GM23338 (cell line): ENCODE data around the gene KBTBD6. TPM values are rescaled to one million over a fixed set of nuclear protein-coding genes. Genes with fewer than 3 reads are reported as not detected.

ENCODE experiments used
- ATAC-seq: fragments of 200-7000 bp; cut with Tn5 transposase; 3 replicates; pipeline ENCODE4 v1.9.1; 2020
- DNase-seq: peaks from one replicate; pipeline ENCODE4 v3.0.0-alpha.2; 2015; ENCODE audit warnings: low spot score
- H2AFZ ChIP-seq: fragments of 200-600 bp; sonication (generic); 2 replicates; pipeline ENCODE4 v1.8.0; 2016; ENCODE audit warnings: antibody characterized with exemption, mild to moderate bottlenecking, moderate library complexity
- H3F3A ChIP-seq: fragments of 200-600 bp; sonication (generic); replicated peaks from 2 replicates; pipeline ENCODE4 v1.8.0; 2017; ENCODE audit warnings: antibody characterized with exemption, mixed run types, low read depth
- H3K27ac ChIP-seq: fragments of 200-600 bp; sonication (generic); 2 replicates; pipeline ENCODE4 v1.6.1; 2016; ENCODE audit warnings: low read depth
- H3K27me3 ChIP-seq: fragments of 200-600 bp; sonication (generic); 2 replicates; pipeline ENCODE4 v1.8.0; 2016; ENCODE audit warnings: mild to moderate bottlenecking, mixed run types, moderate library complexity; ENCODE audit not compliant: insufficient read depth
- H3K36me3 ChIP-seq: fragments of 200-600 bp; sonication (generic); 2 replicates; pipeline ENCODE4 v1.8.0; 2016; ENCODE audit warnings: mild to moderate bottlenecking; ENCODE audit not compliant: insufficient read depth
- H3K4me1 ChIP-seq: fragments of 200-600 bp; sonication (generic); 2 replicates; pipeline ENCODE4 v1.8.0; 2016; ENCODE audit warnings: mild to moderate bottlenecking, moderate library complexity; ENCODE audit not compliant: insufficient read depth
- H3K4me2 ChIP-seq: fragments of 200-600 bp; sonication (generic); 2 replicates; pipeline ENCODE4 v1.7.1; 2017; ENCODE audit warnings: mixed run types
- H3K4me3 ChIP-seq: fragments of 200-600 bp; sonication (generic); 2 replicates; pipeline ENCODE4 v1.6.1; 2016; ENCODE audit warnings: mixed run types
- H3K79me2 ChIP-seq: fragments of 200-600 bp; sonication (generic); replicated peaks from 2 replicates; pipeline ENCODE4 v1.8.0; 2017; ENCODE audit warnings: mild to moderate bottlenecking; ENCODE audit not compliant: insufficient read depth
- H3K9me2 ChIP-seq: fragments of 200-600 bp; sonication (generic); 2 replicates; pipeline ENCODE4 v1.8.0; 2017; ENCODE audit not compliant: insufficient read depth
- H4K20me1 ChIP-seq: fragments of 200-600 bp; sonication (generic); replicated peaks from 2 replicates; pipeline ENCODE4 v1.8.0; 2017; ENCODE audit warnings: mild to moderate bottlenecking; ENCODE audit not compliant: insufficient read depth
- H3K27ac Mint-ChIP-seq: 2 replicates; pipeline ENCODE4 v1.8.0; 2020; ENCODE audit warnings: inconsistent platforms, mild to moderate bottlenecking, moderate library complexity, mixed read lengths
- H3K27me3 Mint-ChIP-seq: 3 replicates; pipeline ENCODE4 v1.8.0; 2022; ENCODE audit warnings: low read depth, mild to moderate bottlenecking, moderate library complexity, mixed read lengths, inconsistent platforms; ENCODE audit not compliant: insufficient read depth, poor library complexity
- H3K36me3 Mint-ChIP-seq: 3 replicates; pipeline ENCODE4 v1.8.0; 2021; ENCODE audit warnings: low read depth, mild to moderate bottlenecking, inconsistent platforms, moderate library complexity, mixed read lengths
- H3K4me1 Mint-ChIP-seq: 3 replicates; pipeline ENCODE4 v1.8.0; 2020; ENCODE audit warnings: mild to moderate bottlenecking, inconsistent platforms, mixed read lengths
- H3K4me3 Mint-ChIP-seq: 3 replicates; pipeline ENCODE4 v1.8.0; 2021; ENCODE audit warnings: moderate library complexity, mild to moderate bottlenecking, inconsistent platforms, mixed read lengths
- H3K9me3 Mint-ChIP-seq: 3 replicates; pipeline ENCODE4 v1.8.0; 2020; ENCODE audit warnings: moderate library complexity, mild to moderate bottlenecking, inconsistent platforms, mixed read lengths
- CREB1 ChIP-seq: fragments of 250-450 bp; sonication (Bioruptor Pico); IDR thresholded peaks from 2 replicates; pipeline ENCODE4 v1.5.0; 2020; ENCODE audit warnings: low read depth, mild to moderate bottlenecking, moderate library complexity
- CTCF ChIP-seq, 2 experiments: fragments of 200-600 bp in 1 of 2; sonication (generic) in 1 of 2; conservative IDR thresholded peaks; 2 replicates each; pipeline versions ENCODE4 v1.5.1 to v1.6.1; 2016 to 2017; ENCODE audit warnings: antibody characterized with exemption in 2 of 2, low read depth in 2 of 2, mild to moderate bottlenecking in 2 of 2, moderate library complexity in 1 of 2
- EZH2 ChIP-seq: fragments of 200-600 bp; sonication (generic); IDR thresholded peaks from one replicate; pipeline ENCODE4 v1.8.0; 2017; ENCODE audit warnings: antibody characterized with exemption, mild to moderate bottlenecking, low read depth; ENCODE audit not compliant: unreplicated experiment
- EZH2phosphoT487 ChIP-seq: fragments of 200-600 bp; sonication (generic); IDR thresholded peaks from one replicate; pipeline ENCODE4 v1.8.1; 2018; ENCODE audit warnings: antibody characterized with exemption; ENCODE audit not compliant: unreplicated experiment
- ZNF114 ChIP-seq: fragments of 250-450 bp; sonication (Bioruptor Pico); IDR thresholded peaks from 2 replicates; pipeline ENCODE4 v1.5.0; 2020; ENCODE audit warnings: mild to moderate bottlenecking, moderate library complexity
- ZNF331 ChIP-seq: fragments of 250-450 bp; sonication (Bioruptor Pico); IDR thresholded peaks from 2 replicates; pipeline ENCODE4 v1.5.0; 2020; ENCODE audit warnings: low read depth, mild to moderate bottlenecking, moderate library complexity
- ZNF462 ChIP-seq: fragments of 250-450 bp; sonication (Bioruptor Pico); IDR thresholded peaks from 2 replicates; pipeline ENCODE4 v1.5.0; 2020; ENCODE audit warnings: mild to moderate bottlenecking, moderate library complexity
- polyA plus RNA-seq: library from polyadenylated mRNA; unstranded; fragments of >200 nt; fragmentation: Nextera tagmentation; extraction: Ambion mirVana; gene quantifications from 2 replicates; pipeline ENCODE4 v1.2.1, GENCODE V29; 2016
- total RNA-seq: library from RNA; depleted of rRNA; stranded (reverse); fragments of >200 nt; shearing (Covaris generic); gene quantifications from 2 replicates; pipeline ENCODE4 v1.2.3, GENCODE V29; 2014

The KBTBD6 gene
- total and polyA plus RNA-seq, 2 experiments from 2014 or later = 5.7 to 13.5 TPM

- TF ChIP-seq ZNF462 (CRISPR knock-in tag) (no peak), EZH2 (no peak), ZNF114 (CRISPR knock-in tag) (no peak), CTCF (conservative IDR thresholded peaks at IDR 0.05; ENCODE audit: low read depth in 2 of 2) (no peak), ZNF331 (CRISPR knock-in tag) (no peak), EZH2phosphoT487 (no peak)
Observed at GRCh38 chr13:41145136-41145908, 12.7 kb upstream of the KBTBD6 start (continued).

- H4K20me1 ChIP-seq = no peaks in the 10 kb centered on the region
- no peaks in the 10 kb centered on the region for H3F3A ChIP-seq
- peaks cover 19% of the 10 kb centered on the region for H3K36me3 ChIP-seq
- Mint-ChIP-seq H3K36me3 (peaks cover 45% of the 10 kb centered on the region), H3K4me1 (peaks cover 4% of the 10 kb centered on the region; the same call in 1 of the 3 replicates), H3K9me3 (peaks cover 37% of the 10 kb centered on the region), H3K27ac (no peak overlapping the region), H3K27me3 (peaks cover 2% of the 10 kb centered on the region), H3K4me3 (no peak overlapping the region)
- no peaks in the 10 kb centered on the region for H3K79me2 ChIP-seq
- H3K27ac ChIP-seq = no peak overlapping the region
- DNase-seq = no peak
- H3K4me2 ChIP-seq = no peak overlapping the region
- 0 out of 2 replicates have a peak, but pooled peaks cover 3% of the 10 kb centered on the region for H3K4me1 ChIP-seq
- H3K4me3 ChIP-seq = no peak overlapping the region
- no peak for ATAC-seq
- H3K9me2 ChIP-seq = 0 out of 2 replicates have a peak, but pooled peaks cover 6% of the 10 kb centered on the region
- H3K27me3 ChIP-seq = no peaks in the 10 kb centered on the region
- H2AFZ ChIP-seq = no peak overlapping the region
- TF ChIP-seq CREB1 (CRISPR knock-in tag) (no peak), ZNF114 (CRISPR knock-in tag) (no peak), EZH2phosphoT487 (no peak)
Observed at GRCh38 chr13:41144576-41144975, 12.0 kb upstream of the KBTBD6 start.
